GM15510 (cell line): ENCODE data around the gene ELN.

ENCODE experiments used
- POLR2A ChIP-seq: IDR thresholded peaks from 3 replicates; pipeline ENCODE4 v1.6.1; 2011; ENCODE audit warnings: borderline replicate concordance; ENCODE audit not compliant: insufficient read length; ENCODE audit errors: extremely low read depth

ELN gene

GRCh38 chr7:74095135-74095534 is 67.2 kb downstream of the ELN start:
- no peak for TF ChIP-seq POLR2A

GRCh38 chr7:74097937-74098614 is 70.1 kb downstream of the ELN start:
- no peak for TF ChIP-seq POLR2A

DNA sequence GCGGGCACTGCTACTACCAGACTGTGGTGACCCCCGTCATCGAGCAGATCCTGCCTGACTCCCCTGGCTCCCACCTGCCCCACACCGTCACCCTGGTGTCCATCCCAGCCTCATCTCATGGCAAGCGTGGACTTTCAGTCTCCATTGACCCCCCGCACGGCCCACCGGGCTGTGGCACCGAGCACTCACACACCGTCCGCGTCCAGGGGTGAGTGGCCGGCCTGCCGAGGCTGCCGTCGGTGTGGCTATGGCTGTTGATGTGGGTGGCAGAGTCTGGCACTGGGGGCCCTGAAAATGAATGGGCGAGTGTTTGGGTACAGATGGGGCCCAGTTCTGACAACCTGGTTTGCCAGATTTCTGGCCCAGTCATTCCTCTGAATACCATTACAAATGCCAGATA is 71.1 kb downstream of the ELN start:
- no peak for TF ChIP-seq POLR2A

- no peak for TF ChIP-seq POLR2A
Measured at GRCh38 chr7:74101061-74101681, 73.2 kb downstream of the ELN start.

- TF ChIP-seq POLR2A: no peak
Measured at GRCh38 chr7:74103219-74103772, 75.3 kb downstream of the ELN start.

DNA sequence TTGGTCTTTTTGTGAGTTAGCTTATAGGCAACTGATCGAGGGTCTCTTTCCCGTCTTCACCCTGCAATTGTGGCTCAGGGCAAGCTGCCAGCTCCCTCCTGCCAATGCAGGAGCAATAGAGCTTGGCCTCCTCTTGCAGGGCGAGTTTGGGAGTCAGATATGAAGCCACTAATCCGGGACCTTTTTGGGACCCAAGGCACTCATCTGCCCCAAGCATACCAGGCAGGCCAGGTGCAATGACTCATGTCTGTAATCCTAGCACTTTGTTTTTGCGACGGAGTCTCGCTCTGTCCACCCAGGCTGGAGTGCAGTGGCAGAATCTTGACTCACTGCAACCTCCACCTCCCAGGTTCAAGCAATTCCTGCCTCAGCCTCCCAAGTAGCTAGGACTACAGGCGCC is 76.7 kb downstream of the ELN start:
- TF ChIP-seq POLR2A: no peak

DNA sequence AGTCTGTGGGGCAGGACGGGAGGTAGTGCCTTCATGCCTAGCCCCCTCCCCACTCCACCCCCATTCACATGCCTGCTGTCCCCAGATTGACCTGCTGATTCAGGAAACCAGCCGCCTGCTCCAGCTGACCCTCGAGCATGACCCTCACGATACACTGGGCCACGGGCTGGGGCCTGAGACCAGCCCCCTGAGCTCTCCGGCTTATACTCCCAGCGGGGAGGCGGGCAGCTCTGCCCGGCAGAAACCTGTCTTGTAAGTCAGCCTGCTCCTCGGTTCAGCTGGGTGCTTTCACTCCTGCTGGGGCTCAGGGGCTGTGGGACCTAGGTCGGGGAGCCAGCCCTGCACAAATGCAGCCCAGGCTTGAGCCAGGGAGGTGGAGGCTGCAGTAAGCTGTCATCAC is 78.0 kb downstream of the ELN start:
- no peak for TF ChIP-seq POLR2A

DNA sequence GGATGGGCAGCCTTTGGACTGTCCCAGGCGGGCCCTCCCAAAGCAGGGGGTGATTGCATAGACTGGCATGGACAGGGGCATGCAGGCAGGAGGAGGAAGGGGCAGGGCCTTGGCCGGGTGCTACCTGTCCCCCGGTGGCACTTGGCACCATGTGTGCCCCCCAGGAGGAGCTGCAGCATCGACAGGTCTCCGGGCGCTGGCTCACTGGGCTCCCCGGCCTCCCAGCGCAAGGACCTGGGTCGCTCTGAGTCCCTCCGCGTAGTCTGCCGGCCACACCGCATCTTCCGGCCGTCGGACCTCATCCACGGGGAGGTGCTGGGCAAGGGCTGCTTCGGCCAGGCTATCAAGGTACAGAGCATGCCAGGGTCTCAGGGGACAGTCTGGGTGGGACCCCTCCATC is 78.9 kb downstream of the ELN start:
- TF ChIP-seq POLR2A: no peak

DNA sequence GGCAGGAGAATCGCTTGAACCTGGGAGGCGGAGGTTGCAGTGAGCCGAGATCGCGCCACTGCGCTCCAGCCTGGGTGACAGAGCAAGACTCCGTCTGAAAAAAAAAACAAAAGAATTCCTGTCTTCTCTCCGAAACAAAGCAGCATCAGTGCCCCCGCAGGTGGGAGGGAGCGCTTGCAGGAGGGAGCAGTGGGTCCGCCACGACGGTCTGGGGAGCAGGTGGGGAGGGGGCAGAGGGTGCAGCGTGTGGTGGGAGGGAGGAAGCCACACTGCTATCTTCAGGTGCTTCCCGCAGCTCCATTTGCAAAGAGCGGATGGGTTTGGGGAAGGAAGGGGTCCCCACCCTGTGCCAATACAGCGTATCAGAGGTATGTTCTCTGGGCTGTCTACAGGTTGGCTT is 87.4 kb downstream of the ELN start:
- no peak for TF ChIP-seq POLR2A

- TF ChIP-seq POLR2A: no peak
Measured at GRCh38 chr7:74116356-74116755, 88.4 kb downstream of the ELN start.
